GM21529 (cell line): ENCODE measurements around the gene CHCHD4.

Experiments
- ATAC-seq: cut with Tn5 transposase; IDR thresholded peaks from one replicate; pipeline ENCODE4 v1.9.1; 2021; ENCODE audit not compliant: unreplicated experiment

Gene CHCHD4

GRCh38 chr3:14137445-14137844 lies 12.8 kb upstream of the CHCHD4 start:
- ATAC-seq = no peak

GRCh38 chr3:14137004-14137403 lies 12.3 kb upstream of the CHCHD4 start:
- ATAC-seq = no peak

GRCh38 chr3:14135581-14135980 lies 10.9 kb upstream of the CHCHD4 start:
- ATAC-seq = no peak

GRCh38 chr3:14134291-14134690 lies 9.6 kb upstream of the CHCHD4 start:
- no peak for ATAC-seq

GRCh38 chr3:14133876-14134275 lies 9.2 kb upstream of the CHCHD4 start:
- ATAC-seq = no peak

- no peak for ATAC-seq
Observed at GRCh38 chr3:14133188-14133800, 8.6 kb upstream of the CHCHD4 start.

GRCh38 chr3:14132689-14133088 lies 8.0 kb upstream of the CHCHD4 start:
- ATAC-seq = no peak

GRCh38 chr3:14132120-14132519 lies 7.5 kb upstream of the CHCHD4 start:
- no peak for ATAC-seq

- ATAC-seq = no peak
Observed at GRCh38 chr3:14131134-14131533, 6.5 kb upstream of the CHCHD4 start.

GRCh38 chr3:14130707-14131106 lies 6.0 kb upstream of the CHCHD4 start:
- no peak for ATAC-seq

- no peak for ATAC-seq
Observed at GRCh38 chr3:14130230-14130629, 5.6 kb upstream of the CHCHD4 start.

- ATAC-seq = no peak
Observed at GRCh38 chr3:14129296-14129695, 4.6 kb upstream of the CHCHD4 start.

- ATAC-seq = no peak
Observed at GRCh38 chr3:14128724-14129123, 4.1 kb upstream of the CHCHD4 start.

GRCh38 chr3:14127516-14128161 lies 3.0 kb upstream of the CHCHD4 start:
- ATAC-seq = no peak

GRCh38 chr3:14126887-14127505 lies 2.3 kb upstream of the CHCHD4 start:
- ATAC-seq = no peak

- ATAC-seq = no peak
Observed at GRCh38 chr3:14126017-14126886, 1.6 kb upstream of the CHCHD4 start.

GRCh38 chr3:14125193-14126016 lies 735 bp upstream of the CHCHD4 start:
- peak; percentile 23 for ATAC-seq

GRCh38 chr3:14124223-14124614 lies 451 bp downstream of the CHCHD4 start:
- peak; percentile 55 for ATAC-seq

- no peak for ATAC-seq
Observed at GRCh38 chr3:14123308-14124222, 1.1 kb downstream of the CHCHD4 start.

GRCh38 chr3:14122301-14122700 lies 2.4 kb downstream of the CHCHD4 start:
- no peak for ATAC-seq
